Astrocyte (in vitro differentiated cells and primary cell): Measurements from ENCODE around the gene HYPK.

ENCODE experiments used
- EZH2 ChIP-seq: IDR thresholded peaks from 2 replicates; pipeline ENCODE4 v1.6.1; 2012; ENCODE audit warnings: mild to moderate bottlenecking, low read length, inconsistent platforms; ENCODE audit not compliant: insufficient read depth
- TF ChIP-seq, protein P1 (sequence below): IDR thresholded peaks from 2 replicates; pipeline ENCODE4 v1.5.1; 2011; ENCODE audit warnings: low read depth, mild to moderate bottlenecking, inconsistent platforms, low read length, moderate library complexity; ENCODE audit not compliant: insufficient read depth

DNA sequence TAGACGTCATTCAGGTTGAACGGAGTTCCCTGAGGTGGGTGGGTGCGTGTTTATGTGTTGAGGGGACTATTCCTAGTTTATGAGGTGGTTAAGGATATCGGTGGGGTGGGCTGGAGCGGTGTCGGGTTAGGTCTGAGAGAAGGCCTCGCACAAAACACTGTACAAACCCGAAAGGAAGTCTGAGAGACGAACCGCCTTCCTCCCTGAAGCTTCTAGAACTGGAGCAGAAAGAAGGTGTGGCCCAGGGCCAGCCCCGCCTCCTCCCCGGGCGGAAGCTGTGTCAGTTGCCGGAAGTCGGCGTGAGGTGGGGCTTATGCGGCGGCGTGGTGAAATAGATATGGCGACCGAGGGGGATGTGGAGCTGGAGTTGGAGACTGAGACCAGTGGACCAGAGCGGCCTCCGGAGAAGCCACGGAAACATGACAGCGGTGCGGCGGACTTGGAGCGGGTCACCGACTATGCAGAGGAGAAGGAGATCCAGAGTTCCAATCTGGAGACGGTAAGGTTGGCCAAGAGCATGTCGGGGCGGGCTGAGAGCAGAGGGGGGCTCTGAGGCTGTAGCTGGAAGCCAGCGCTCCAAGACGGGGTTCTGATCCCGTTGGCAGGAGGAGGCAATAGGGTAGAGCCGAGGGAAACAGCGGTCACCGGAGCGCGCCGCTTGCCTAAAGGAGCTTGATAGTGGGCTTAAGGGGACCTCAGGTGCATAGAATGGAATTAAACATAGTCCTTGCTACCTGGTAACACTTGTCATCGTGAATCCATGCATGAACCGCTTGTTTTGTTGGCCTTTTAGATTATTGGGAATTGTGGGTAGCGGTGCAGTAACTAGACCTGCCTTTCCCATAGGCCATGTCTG, at the start of gene HYPK:
- TF ChIP-seq EZH2: no peak
- TF ChIP-seq, protein P1, sequence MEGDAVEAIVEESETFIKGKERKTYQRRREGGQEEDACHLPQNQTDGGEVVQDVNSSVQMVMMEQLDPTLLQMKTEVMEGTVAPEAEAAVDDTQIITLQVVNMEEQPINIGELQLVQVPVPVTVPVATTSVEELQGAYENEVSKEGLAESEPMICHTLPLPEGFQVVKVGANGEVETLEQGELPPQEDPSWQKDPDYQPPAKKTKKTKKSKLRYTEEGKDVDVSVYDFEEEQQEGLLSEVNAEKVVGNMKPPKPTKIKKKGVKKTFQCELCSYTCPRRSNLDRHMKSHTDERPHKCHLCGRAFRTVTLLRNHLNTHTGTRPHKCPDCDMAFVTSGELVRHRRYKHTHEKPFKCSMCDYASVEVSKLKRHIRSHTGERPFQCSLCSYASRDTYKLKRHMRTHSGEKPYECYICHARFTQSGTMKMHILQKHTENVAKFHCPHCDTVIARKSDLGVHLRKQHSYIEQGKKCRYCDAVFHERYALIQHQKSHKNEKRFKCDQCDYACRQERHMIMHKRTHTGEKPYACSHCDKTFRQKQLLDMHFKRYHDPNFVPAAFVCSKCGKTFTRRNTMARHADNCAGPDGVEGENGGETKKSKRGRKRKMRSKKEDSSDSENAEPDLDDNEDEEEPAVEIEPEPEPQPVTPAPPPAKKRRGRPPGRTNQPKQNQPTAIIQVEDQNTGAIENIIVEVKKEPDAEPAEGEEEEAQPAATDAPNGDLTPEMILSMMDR: no peak
